ENCODE measurements around the gene MYO6.
"Not testable (repeated sequence)": the region's sequence is repeated elsewhere in the genome, so short reads cannot be mapped to it uniquely, and the experiment has no call there.

Gene MYO6

DNA sequence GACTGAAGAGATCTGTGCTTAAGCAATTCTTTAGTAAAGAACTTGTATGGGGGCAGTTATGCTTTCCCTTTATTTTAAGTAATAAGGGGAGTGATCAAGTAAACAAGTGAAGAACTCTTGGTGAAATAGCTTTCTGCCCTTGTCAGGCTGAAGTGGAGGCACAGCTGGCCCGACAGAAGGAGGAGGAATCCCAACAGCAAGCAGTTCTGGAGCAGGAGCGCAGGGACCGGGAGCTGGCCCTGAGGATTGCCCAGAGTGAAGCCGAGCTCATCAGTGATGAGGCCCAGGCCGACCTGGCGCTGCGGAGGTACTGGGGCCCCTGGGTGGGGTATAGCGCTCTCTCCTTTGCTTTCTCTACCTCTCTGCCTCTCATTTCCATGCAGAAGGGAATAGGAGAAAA is 143.3 kb downstream of the MYO6 start:
- DNase-seq (ENCODE audit: low spot score), result no peak

GRCh38 chr6:75893058-75893775 is 144.2 kb downstream of the MYO6 start:
- DNase-seq (ENCODE audit: low spot score), result no peak

- DNase-seq (ENCODE audit: low spot score), result no peak
These were observed 144.7 kb downstream of the MYO6 start for GRCh38 chr6:75893776-75894152.

- DNase-seq (ENCODE audit: low spot score), result no peak
These were observed 147.5 kb downstream of the MYO6 start for GRCh38 chr6:75896526-75896925.

DNA sequence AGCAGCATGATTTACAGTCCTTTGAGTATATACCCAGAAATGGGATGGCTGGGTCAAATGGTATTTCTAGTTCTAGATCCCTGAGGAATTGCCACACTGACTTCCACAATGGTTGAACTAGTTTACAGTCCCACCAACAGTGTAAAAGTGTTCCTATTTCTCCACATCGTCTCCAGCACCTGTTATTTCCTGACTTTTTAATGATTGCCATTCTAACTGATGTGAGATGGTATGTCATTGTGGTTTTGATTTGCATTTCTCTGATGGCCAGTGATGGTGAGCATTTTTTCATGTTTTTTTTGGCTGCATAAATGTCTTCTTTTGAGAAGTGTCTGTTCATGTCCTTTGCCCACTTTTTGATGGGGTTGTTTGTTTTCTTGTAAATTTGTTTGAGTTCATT is 151.2 kb downstream of the MYO6 start:
- not testable (repeated sequence) for DNase-seq (ENCODE audit: low spot score)

DNA sequence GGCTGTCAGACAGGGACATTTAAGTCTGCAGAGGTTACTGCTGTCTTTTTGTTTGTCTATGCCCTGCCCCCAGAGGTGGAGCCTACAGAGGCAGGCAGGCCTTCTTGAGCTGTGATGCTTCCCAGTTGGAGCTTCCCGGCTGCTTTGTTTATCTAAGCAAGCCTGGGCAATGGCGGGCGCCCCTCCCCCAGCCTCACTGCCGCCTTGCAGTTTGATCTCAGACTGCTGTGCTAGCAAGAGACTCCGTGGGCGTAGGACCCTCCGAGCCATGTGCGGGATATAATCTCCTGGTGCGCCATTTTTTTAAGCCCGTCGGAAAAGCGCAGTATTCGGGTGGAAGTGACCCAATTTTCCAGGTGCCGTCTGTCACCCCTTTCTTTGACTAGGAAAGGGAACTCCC is 156.1 kb downstream of the MYO6 start:
- DNase-seq (ENCODE audit: low spot score), result not testable (repeated sequence)

- DNase-seq (ENCODE audit: low spot score), result no peak
These were observed 157.8 kb downstream of the MYO6 start for GRCh38 chr6:75906871-75907270.

DNA sequence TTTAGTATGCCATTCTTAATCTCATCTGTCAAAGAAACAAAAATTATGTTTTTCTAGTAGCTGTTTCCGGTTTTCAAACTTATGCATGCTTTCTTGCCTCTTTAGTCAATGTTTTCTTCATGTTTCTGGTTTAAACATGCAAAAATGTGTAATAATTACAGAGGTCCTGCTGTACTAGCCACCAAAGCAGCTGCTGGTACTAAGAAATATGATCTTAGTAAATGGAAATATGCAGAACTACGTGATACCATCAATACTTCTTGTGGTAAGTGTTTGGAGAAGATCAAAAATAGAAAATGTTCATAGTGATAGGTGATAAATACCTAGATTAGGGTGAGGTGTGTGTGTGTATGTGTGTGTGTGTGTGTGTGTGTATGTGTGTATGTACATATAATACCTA is 158.4 kb downstream of the MYO6 start:
- no peak for DNase-seq (ENCODE audit: low spot score)

DNA sequence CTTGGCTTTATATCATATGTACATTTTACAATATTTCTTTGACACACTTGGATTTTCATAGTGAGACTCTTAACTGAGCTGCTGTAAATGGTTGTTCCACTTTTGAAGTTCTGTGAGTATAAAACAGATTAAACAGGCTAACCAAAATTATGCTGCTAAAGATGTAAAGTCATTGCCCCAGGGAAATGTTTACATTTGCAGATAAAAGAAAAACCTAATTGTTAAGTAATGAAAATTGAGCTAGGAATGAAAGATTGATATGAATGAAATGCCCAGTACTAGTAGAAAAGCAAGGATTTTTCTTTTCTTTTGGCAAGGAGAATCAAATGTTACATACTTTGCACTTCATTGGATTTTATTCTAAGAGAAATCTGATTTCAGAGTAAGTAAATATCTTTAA is 164.0 kb downstream of the MYO6 start:
- DNase-seq (ENCODE audit: low spot score), result no peak

GRCh38 chr6:75922226-75922625 is 173.2 kb downstream of the MYO6 start:
- DNase-seq (ENCODE audit: low spot score), result no peak

GRCh38 chr6:75926293-75927168 is 177.5 kb downstream of the MYO6 start:
- DNase-seq (ENCODE audit: low spot score), result no peak

GRCh38 chr6:75931011-75931680 is 182.1 kb downstream of the MYO6 start:
- DNase-seq (ENCODE audit: low spot score), result no peak

- DNase-seq (ENCODE audit: low spot score), result no peak
These were observed 183.0 kb downstream of the MYO6 start for GRCh38 chr6:75932067-75932466.

GRCh38 chr6:75933387-75933975 is 184.4 kb downstream of the MYO6 start:
- no peak for DNase-seq (ENCODE audit: low spot score)

DNA sequence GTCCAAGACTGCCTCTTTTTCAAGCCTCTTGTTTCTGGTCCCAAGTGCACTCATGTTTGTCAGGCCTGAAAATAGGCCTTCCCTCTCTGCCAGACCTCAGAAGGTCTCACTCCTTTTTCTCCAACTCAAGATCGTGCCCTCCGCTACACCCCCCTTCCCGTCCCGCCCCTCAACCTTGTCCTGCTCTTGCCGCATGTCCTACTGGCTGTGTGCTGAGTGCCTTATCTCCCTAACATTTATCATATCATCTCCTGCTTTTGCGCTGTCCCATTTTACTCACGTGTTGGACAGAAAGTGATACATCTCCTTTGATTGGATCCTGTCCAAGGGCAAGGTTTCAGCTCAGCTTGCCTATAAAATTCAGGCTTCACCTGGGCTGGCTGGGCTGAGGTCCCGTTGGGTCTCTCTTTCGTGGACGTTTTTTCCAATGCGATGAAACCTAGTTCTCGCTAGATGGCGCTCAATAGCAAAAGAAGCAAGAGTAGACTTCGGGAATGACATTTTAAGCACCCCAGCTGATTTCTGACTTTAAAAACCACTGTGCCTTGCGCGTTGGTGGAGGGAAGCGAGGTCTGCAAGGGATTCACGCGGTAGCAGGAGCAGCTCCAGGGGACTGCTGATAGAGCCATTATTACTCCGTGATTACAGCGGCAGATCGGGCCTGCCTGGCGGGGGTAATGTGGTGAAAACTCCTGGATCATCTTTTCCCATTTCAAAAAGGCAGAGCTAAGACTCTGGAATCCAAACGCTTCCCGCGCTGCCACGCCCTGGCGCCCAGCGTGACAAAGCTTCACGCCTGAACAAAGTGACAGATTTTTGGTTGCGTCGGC is 185.8 kb downstream of the MYO6 start:
- DNase-seq (ENCODE audit: low spot score), result peak; percentile 70

- DNase-seq (ENCODE audit: low spot score), result no peak
These were observed 186.4 kb downstream of the MYO6 start for GRCh38 chr6:75935473-75935793.

GRCh38 chr6:75936682-75937081 is 187.6 kb downstream of the MYO6 start:
- no peak for DNase-seq (ENCODE audit: low spot score)

GRCh38 chr6:75937846-75938245 is 188.8 kb downstream of the MYO6 start:
- DNase-seq (ENCODE audit: low spot score), result no peak

DNA sequence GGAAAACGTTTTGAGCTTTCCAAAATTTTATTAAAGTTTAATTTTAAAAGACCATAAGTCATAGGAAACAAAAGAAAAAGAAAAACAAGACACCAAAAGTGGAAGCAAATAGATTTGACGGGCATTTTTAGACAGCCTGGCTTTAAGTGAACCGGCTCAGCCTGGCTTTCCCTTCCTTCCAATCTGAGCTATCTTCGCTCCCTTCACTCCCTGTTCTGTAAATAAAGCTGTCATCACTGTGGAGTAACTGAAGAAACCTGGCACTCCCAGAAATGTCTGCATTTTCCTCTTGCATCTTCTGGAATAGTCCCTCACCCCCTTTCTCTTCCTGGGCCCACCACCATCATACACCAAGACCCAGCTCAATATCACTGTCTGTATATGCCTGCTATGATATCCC is 191.5 kb downstream of the MYO6 start:
- DNase-seq (ENCODE audit: low spot score), result no peak

DNA sequence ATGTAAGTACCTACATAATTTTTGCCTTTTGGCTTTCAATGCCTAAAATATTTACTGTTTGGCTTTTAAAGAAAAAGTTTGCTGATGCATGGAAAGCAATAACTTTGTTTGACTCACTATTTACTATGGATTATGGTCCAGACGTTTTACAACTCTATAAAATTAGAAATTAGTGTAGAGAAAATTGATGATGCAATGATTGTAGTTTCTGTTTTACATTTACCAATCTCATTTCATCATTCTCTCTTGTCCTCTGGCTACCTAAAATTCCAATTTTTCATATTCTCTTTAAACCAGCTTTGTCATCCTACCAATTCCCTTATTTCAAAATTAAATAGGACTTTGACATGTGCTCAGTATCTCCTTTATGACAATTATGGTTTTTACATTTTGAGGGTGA is 192.5 kb downstream of the MYO6 start:
- no peak for DNase-seq (ENCODE audit: low spot score)

DNA sequence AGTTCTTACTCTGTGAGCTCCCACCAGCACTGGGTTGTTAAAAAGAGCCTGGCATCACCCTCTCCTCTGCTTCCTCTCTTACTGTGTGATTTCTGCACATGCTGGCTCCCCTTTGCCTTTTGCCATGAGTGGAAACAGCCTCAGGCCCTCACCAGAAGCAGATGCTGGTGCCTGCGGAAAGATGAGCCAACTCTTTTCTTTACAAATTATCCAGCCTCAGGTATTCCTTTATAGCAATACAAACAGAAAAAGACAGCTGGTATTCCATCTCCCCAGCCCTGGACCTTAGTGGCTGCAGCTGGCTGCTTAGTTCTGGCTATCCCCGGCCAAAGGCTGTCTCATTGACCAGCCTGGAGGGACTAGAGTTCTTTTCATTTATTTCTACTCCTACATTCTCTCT is 194.3 kb downstream of the MYO6 start:
- no peak for DNase-seq (ENCODE audit: low spot score)

Data from left forelimb (tissue), 1 donor.